Stimulated activated CD8-positive, alpha-beta memory T cell treated with anti-CD3 and anti-CD28 coated beads, Interleukin-12 subunit alpha, Interleukin-12 subunit beta, amount 100 ng/mL, for 4 hours (primary cell): Measurements from ENCODE around the gene COG7.
"Not testable (repeated sequence)": the region's sequence is repeated elsewhere in the genome, so short reads cannot be mapped to it uniquely, and the experiment has no call there.

Source experiments
- DNase-seq: peaks from one replicate; pipeline ENCODE4 v3.0.0-alpha.2; 2020; ENCODE audit warnings: low read depth

The COG7 gene

GRCh38 chr16:23384878-23385277 is 68.1 kb downstream of the COG7 start:
- no peak for DNase-seq

GRCh38 chr16:23383881-23384280 is 69.1 kb downstream of the COG7 start:
- DNase-seq, result no peak

- DNase-seq, result no peak
Measured at GRCh38 chr16:23382279-23382678, 70.7 kb downstream of the COG7 start.

- not testable (repeated sequence) for DNase-seq
Measured at GRCh38 chr16:23381702-23382101, 71.3 kb downstream of the COG7 start.

DNA sequence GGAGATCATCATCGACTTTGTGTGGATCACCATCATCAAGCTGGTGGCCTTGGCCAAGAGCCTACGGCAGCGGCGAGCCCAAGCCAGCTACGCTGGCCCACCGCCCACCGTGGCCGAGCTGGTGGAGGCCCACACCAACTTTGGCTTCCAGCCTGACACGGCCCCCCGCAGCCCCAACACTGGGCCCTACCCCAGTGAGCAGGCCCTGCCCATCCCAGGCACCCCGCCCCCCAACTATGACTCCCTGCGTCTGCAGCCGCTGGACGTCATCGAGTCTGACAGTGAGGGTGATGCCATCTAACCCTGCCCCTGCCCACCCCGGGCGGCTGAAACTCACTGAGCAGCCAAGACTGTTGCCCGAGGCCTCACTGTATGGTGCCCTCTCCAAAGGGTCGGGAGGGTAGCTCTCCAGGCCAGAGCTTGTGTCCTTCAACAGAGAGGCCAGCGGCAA is 72.5 kb downstream of the COG7 start:
- no peak for DNase-seq

DNA sequence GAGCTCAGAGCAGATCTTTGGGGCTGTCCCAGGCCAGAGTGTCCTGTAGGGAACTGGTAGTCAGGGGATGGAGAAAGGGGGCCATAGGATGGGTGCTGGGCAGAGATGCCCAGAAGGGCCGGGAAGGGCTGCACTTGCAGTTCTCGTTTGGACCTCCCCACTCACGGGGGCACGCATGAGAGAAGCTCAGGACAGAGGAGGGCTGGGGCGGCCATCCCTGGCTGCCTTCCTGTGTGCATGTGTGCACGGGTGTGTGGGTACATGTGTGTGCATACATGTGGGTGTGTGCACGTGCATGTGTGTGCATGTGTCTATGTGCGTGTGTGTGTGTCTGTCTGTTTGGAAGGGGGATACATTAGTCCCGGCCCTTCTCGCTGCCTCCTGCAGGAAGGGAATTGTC is 73.3 kb downstream of the COG7 start:
- DNase-seq, result no peak

- no peak for DNase-seq
Measured at GRCh38 chr16:23378921-23379320, 74.1 kb downstream of the COG7 start.

DNA sequence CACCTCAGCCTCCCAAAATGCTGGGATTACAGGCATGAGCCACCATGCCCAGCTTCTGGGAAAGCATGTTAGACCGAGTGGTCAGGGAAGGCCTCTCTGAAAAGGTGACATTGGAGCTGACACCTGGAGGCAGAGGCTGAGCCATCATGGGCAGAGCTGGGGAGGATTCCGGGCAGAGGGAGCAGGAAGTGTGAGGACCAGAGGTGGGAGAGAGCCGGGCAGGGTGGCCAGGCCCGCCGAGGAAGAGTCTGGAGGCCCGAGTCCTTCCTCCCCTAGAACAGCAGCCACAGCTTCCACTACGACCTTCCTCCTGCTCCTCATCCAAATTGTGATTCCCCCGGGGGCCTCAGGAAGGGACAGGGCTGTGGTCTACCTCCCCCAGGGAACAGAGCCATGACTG is 74.7 kb downstream of the COG7 start:
- no peak for DNase-seq

DNA sequence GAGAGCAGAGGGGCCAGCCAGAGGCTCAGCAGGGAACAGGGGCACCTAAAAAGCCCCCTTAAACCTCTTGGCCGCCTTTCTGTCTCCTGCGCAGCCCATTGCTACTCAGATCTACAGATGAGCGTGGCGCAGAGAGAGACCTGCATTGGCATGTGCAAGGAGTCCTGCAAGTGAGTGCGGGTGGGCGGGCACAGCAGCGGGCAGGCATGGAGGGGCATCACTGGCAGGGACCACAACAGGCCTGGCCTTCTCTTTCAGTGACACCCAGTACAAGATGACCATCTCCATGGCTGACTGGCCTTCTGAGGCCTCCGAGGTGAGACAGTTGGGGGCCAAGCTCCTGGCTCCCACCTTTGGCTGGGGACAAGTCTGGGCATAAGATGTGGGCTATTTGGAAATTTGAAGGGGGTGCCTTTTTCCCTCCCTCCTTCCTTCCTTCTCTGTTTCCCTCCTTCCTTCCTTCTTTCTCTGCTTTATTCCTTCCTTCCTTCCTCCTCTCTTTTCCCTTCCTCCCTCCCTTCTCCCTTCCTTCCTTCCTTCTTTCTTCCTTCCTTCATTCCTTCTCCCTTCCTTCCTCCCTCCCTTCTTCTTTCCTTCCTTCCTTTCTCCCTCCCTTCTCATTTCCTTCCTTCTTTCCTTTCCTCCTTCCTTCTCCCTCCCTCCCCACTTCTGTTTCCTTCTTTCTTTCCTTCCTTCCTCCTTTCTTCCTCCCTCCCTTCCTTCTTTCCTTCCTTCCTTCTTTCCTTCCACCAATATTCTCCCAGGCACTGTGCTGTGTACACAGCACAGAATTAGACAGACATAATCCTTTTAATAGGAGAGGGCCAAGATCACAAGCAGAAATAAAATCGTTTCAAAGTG is 75.7 kb downstream of the COG7 start:
- no peak for DNase-seq

DNA sequence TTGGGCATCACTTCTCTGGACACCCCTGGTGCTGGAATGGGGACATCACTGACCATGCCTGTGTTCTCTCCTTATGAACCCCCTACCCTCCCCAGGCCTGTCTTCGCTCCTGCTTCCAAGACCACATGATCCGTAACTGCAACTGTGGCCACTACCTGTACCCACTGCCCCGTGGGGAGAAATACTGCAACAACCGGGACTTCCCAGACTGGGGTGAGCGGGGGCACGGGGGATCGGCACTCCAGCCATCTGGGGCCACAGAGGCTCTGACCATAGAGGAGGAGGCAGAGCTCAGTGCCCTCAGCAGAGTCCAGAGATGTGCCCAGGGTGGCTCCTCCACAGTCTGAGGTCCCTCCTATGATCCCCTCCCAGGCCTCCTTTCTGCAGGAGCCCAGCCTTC is 77.3 kb downstream of the COG7 start:
- no peak for DNase-seq

DNA sequence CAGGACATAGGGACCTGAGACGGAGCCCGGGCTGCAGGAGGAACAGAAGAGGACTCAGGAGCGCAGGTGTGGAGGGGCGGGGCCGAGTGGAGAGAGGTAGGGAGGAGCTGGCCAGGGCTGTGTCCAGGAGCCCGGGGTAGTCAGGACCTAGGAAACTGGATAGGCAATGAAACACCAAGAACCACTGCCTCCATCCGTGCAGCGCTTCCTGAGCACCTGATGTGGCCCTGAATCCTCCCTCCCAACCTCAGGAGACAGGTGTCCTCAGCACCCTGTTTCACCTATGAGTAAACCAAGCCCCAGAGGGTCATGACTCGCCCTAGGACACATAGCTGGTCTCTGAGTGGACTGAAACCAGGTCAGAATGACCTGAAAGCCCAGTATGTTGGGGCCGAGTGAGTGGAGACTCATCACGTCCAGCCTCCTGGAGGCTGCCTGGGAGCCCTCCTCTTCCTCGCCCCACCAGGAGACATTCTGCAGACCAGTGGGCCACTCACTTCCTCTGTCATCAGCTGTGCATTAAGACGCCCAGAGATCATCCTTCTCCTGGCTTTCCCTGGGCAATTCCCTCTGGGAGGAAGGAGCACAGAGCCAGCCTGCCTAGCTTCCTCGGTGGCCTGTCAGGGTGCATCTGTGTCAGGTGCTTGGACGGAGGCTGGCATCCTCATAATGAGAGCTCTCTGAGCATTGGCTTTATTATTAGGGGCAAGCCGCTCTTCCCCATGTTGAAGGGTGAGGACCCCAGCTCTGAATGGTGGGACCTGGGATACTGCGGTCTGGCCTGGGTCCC is 78.1 kb downstream of the COG7 start:
- no peak for DNase-seq

DNA sequence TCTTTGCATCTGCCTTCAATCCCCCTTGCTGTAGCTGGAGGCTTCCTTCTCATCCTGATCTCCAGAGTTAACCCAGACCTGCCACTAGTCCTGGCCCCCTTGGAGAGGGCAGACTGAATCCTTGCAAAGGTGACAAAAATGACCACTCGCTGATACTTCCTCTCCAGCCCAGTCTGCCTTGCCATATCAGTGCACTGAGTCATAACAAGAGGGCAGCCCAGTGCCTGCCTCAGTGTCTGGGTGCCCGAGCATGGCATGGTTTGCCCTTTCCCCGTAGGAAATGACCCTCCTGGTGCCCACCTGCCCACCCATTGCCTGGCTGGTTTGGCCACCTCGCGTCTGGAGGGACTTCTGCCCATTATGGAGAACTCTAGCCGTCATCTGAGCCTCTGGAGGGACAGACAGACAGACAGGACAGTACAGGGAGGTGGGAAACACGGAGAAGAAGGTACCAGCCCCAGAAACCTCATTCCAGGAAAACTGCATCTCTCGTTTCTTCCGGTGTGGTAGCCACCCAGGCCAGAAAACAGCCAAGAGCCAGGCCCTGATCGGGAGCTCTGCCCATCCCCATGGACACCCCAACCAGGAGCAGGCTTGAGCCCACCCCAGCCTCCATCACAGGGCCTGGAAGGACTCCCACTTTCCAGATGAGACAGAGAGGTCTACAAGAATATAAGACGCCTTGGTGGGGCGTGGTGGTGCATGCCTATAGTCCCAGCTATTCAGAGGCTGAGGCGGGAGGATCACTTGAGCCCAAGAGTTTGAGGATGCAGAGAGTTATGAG is 79.4 kb downstream of the COG7 start:
- no peak for DNase-seq

- no peak for DNase-seq
Measured at GRCh38 chr16:23371368-23371767, 81.6 kb downstream of the COG7 start.

DNA sequence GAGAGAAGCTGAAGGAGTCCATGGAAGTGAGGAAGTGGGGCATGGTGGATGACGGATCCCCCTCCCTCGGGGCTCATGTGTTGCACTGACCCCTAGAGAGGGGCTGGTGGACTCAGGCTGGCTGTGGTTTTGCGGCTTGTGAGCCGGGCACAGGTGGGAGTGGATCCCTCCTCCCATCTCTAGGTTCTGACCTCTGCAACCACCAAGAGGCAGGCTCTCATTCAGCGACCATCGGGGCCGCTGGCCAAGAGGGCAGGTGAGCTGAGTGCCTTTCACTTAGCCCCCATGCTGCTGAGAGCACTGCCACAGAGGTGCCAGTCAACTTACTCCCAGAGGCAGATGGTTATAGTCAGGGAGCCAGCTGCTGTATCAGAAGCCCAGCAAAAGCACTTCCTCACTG is 83.6 kb downstream of the COG7 start:
- no peak for DNase-seq

DNA sequence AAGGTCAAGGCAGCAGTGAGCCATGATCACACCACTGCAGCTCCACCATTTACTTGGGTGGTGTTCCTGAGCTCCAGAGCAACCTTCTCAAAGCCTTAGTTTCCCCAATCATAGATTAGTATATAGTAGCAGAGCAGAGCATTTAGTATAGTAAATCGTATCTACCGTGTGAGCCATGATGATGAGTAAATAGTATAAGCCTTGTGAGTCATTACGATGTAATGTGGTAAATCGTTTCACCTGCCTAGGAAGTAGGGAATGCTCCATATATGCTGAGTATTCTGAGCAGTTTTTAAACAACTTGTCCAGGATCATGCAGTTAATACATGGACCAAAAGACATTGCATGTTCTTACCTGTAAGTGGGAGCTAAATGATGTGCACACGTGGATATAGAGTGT is 84.5 kb downstream of the COG7 start:
- DNase-seq, result no peak

DNA sequence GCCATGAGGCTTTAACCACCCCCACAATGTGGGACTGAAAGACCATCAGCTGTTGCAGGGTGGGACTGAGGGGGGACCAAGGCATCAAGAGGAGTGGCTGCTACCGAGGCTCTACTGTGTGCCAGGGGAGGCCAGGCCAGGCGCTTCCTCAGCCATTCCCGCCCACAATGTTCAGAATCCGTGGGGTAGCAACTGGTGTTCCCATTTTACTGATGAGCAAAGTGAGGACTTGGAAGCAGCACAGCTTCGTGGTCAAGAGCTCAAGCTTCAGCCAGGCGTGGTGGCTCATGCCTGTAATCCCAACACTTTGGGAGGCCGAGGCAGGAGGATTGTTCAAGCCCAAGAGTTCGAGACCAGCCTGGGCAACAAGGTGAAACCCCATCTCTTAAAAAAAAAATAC is 85.0 kb downstream of the COG7 start:
- DNase-seq, result no peak

DNA sequence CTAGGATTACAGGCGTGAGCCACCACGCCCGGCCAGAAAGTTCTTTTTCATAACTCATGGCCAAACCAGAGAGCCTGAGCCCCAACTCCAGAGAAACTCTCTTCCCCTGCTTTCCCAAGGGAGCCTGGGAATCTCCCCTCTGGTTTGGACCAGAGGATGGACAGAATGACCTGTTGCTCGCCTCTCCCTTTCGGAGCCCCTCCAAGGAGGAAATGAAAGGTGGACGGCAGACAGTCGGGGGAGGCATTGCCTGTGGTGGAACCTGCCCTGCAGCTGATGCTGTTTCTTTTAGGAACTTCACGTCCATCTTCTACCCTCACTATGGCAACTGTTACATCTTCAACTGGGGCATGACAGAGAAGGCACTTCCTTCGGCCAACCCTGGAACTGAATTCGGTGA is 85.4 kb downstream of the COG7 start:
- DNase-seq, result no peak

- not testable (repeated sequence) for DNase-seq
Measured at GRCh38 chr16:23366341-23366740, 86.6 kb downstream of the COG7 start.

GRCh38 chr16:23365602-23366240 is 87.3 kb downstream of the COG7 start:
- no peak for DNase-seq

DNA sequence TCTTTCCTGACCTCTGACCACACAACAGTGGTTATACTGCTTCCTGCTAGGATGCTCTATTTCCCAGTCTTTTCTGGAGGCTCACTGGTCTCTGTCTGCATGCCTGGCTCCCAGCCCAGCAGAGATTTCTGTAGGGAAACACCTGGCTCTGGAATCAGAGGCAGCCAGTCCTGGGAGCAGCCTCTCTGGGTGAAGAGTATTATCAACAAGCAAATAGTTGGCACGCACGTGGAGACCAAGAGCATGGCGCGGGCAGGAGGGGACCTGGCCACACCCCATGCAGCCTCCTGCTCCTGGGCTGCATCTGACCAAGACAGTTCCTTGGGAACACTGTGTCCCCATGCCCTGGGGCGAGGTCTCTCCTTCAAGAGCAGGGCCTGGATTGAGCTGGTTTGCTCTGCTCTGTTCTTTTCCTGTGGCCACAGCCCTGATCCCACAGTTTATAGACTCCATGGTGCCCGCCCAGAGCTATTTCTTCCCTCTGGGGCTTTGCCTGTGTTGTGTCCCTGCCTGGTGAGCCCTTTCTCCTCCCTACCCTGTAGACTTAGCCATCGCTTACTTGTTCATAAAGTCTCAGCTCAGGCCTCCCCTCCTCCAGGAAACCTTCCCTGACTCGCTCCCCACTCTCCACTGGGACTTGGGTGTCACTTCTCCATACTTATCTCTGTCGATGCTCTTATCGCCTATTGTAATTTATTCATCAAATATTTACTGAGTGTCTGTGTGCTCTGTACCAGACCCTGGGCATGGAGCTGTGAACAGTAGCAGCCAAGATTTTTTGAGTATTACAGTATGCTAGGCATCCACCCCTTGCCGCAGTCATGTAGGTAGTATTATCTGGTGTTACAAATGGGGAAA is 90.3 kb downstream of the COG7 start:
- no peak for DNase-seq
